GM12878 (cell line): ENCODE measurements around the gene RNLS. TPM values are rescaled to one million over a fixed set of nuclear protein-coding genes. Genes with fewer than 3 reads are reported as not detected.

Experiments used
- ATF7 ChIP-seq: fragments of 450-650 bp; IDR thresholded peaks from 2 replicates; pipeline ENCODE4 v1.6.1; 2016; ENCODE audit warnings: low read depth, mild to moderate bottlenecking
- BCL11A ChIP-seq: IDR thresholded peaks from 2 replicates; pipeline ENCODE4 v1.6.1; 2011; ENCODE audit warnings: low read depth, low read length
- CBFB ChIP-seq: IDR thresholded peaks from 2 replicates; pipeline ENCODE4 v1.6.1; 2016; ENCODE audit warnings: antibody characterized with exemption, low read depth
- CHD2 ChIP-seq: IDR thresholded peaks from 2 replicates; pipeline ENCODE4 v1.6.1; 2011; ENCODE audit warnings: low read depth, low read length, improper control_type of control experiment, borderline replicate concordance
- CREB1 ChIP-seq: IDR thresholded peaks from 2 replicates; pipeline ENCODE4 v1.6.1; 2012; ENCODE audit warnings: low read depth, mild to moderate bottlenecking, inconsistent platforms
- DPF2 ChIP-seq: fragments of 450-650 bp; IDR thresholded peaks from 2 replicates; pipeline ENCODE4 v1.6.1; 2017; ENCODE audit warnings: mild to moderate bottlenecking
- FOXM1 ChIP-seq: IDR thresholded peaks from 2 replicates; pipeline ENCODE4 v1.6.1; 2012; ENCODE audit warnings: low read depth, mild to moderate bottlenecking, inconsistent platforms, low read length, moderate library complexity
- IKZF1 ChIP-seq: fragments of 450-650 bp; conservative IDR thresholded peaks from 2 replicates; pipeline ENCODE4 v1.6.1; 2017; ENCODE audit warnings: antibody characterized with exemption, mild to moderate bottlenecking
- IKZF2 ChIP-seq, 2 experiments: fragments of 450-650 bp; IDR thresholded peaks; 2 replicates each; pipeline ENCODE4 v1.6.1; 2017; ENCODE audit warnings: mild to moderate bottlenecking in 2 of 2, moderate library complexity in 2 of 2
- KDM1A ChIP-seq: fragments of 200-600 bp; sonication (generic); IDR thresholded peaks from 2 replicates; pipeline ENCODE4 v1.6.1; 2016; ENCODE audit warnings: borderline replicate concordance
- MEF2B ChIP-seq: fragments of 450-650 bp; IDR thresholded peaks from 2 replicates; pipeline ENCODE4 v1.6.1; 2018; ENCODE audit warnings: mild to moderate bottlenecking, moderate library complexity; ENCODE audit not compliant: partially characterized antibody, poor library complexity, severe bottlenecking
- MTA2 ChIP-seq: fragments of 450-650 bp; IDR thresholded peaks from 2 replicates; pipeline ENCODE4 v1.6.1; 2016; ENCODE audit warnings: low read depth, mild to moderate bottlenecking, moderate library complexity
- NBN ChIP-seq: fragments of 450-650 bp; IDR thresholded peaks from 2 replicates; pipeline ENCODE4 v1.6.1; 2016
- PAX5 ChIP-seq: IDR thresholded peaks from 2 replicates; pipeline ENCODE4 v1.6.1; 2011; ENCODE audit warnings: low read depth, low read length, borderline replicate concordance
- POLR2AphosphoS5 ChIP-seq: IDR thresholded peaks from 2 replicates; pipeline ENCODE4 v1.6.1; 2011; ENCODE audit warnings: mild to moderate bottlenecking, low read length, inconsistent platforms
- POU2F2 ChIP-seq: IDR thresholded peaks from 3 replicates; pipeline ENCODE4 v1.6.1; 2011; ENCODE audit warnings: low read depth, mild to moderate bottlenecking, low read length, borderline replicate concordance
- RAD21 ChIP-seq: IDR thresholded peaks from 2 replicates; pipeline ENCODE4 v1.6.1; 2011; ENCODE audit warnings: mild to moderate bottlenecking, low read depth, low read length, moderate library complexity; ENCODE audit not compliant: insufficient read depth
- SUZ12 ChIP-seq: fragments of 200-600 bp; sonication (generic); IDR thresholded peaks from one replicate; pipeline ENCODE4 v1.6.1; 2018; ENCODE audit warnings: antibody characterized with exemption, mild to moderate bottlenecking; ENCODE audit not compliant: unreplicated experiment
- YBX1 ChIP-seq: fragments of 450-650 bp; IDR thresholded peaks from 2 replicates; pipeline ENCODE4 v1.6.1; 2016; ENCODE audit warnings: antibody characterized with exemption
- YY1 ChIP-seq: IDR thresholded peaks from 2 replicates; pipeline ENCODE4 v1.6.1; 2011; ENCODE audit warnings: low read depth, mild to moderate bottlenecking, low read length
- ZZZ3 ChIP-seq: IDR thresholded peaks from 2 replicates; pipeline ENCODE4 v1.6.1; 2011; ENCODE audit warnings: low read depth; ENCODE audit not compliant: control insufficient read depth, insufficient read length
- polyA plus RNA-seq, 11 experiments: library from polyadenylated mRNA; depleted of rRNA in 4 of 11; unstranded in 6 of 11; stranded (reverse) in 5 of 11; fragments of >200 nt; fragmentation: Nextera tagmentation in 4 of 11; fragmentation: Illumina TruSeq in 1 of 11; extraction: Ambion mirVana in 4 of 11; extraction: Trizol in 1 of 11; gene quantifications; 1 replicate in 1 of 11; 2 replicates in 10 of 11; pipeline versions ENCODE4 v1.2.1 to v1.2.3, GENCODE V29; 2011 to 2016; ENCODE audit warnings: inconsistent platforms in 2 of 11, missing spikeins in 2 of 11, low read depth in 1 of 11
- total RNA-seq, 4 experiments: library from RNA; depleted of rRNA in 3 of 4; stranded (reverse); fragments of >200 nt in 3 of 4; fragmentation: Illumina TruSeq in 1 of 4; extraction: Trizol in 1 of 4; gene quantifications; 2 replicates each; pipeline versions ENCODE4 v1.2.1 to v1.2.3, GENCODE V29; 2013 to 2021
- TF ChIP-seq, protein P1 (sequence below): fragments of 450-650 bp; IDR thresholded peaks from 2 replicates; pipeline ENCODE4 v1.6.1; 2017; ENCODE audit warnings: low read depth, mild to moderate bottlenecking, moderate library complexity
- TF ChIP-seq, protein P2 (sequence below): fragments of 450-650 bp; IDR thresholded peaks from 2 replicates; pipeline ENCODE4 v1.6.1; 2017; ENCODE audit warnings: mild to moderate bottlenecking, low read depth, inconsistent platforms; ENCODE audit not compliant: poor library complexity, severe bottlenecking
- TF ChIP-seq, protein P3 (sequence below): fragments of 450-650 bp; IDR thresholded peaks from 2 replicates; pipeline ENCODE4 v1.6.1; 2016; ENCODE audit warnings: mild to moderate bottlenecking, moderate library complexity, borderline replicate concordance

The RNLS gene
- total and polyA plus RNA-seq, 10 of the 15 experiments (the other 5 are each of a cell fraction or from before 2014, with no cell fraction given), result 3.4 to 6.7 (median 4.6) TPM

DNA sequence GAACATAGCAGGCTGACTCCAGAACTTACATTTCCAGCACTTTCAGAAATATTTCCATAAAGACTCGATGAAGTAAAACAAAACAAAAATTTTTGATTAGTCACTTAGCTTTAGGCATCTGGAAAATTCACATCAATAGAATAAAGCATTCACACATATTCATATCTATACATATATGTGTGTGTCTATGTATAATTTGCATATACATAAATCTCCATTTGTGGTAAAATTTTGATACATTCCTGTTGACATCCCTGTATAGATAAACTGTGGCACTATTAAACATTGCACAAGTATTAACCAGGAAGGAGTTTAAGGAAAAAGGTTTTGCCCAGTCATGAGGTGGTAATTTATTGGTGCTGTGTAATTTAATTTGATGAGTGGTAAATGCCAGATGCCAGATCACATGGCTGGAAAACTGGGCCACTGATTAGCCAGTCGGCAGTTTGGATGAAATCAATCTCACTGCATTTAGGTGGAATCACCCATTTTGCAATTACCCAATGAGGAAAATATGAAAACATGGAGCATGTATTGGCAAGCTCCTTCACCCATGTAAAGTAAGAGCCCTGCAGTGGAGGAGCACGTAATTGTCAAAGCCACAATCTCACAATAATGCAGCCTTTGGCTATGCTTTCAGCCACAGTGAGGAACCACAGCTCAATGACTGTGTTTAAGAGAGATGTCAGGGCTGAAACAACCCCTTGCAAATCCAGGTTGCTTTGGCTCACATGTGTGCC is 294.6 kb downstream of the RNLS start (continued):
- no peak for TF ChIP-seq SUZ12
- TF ChIP-seq PAX5, result peak; percentile 40; the same call in 1 of the 2 replicates
- TF ChIP-seq, protein P1, sequence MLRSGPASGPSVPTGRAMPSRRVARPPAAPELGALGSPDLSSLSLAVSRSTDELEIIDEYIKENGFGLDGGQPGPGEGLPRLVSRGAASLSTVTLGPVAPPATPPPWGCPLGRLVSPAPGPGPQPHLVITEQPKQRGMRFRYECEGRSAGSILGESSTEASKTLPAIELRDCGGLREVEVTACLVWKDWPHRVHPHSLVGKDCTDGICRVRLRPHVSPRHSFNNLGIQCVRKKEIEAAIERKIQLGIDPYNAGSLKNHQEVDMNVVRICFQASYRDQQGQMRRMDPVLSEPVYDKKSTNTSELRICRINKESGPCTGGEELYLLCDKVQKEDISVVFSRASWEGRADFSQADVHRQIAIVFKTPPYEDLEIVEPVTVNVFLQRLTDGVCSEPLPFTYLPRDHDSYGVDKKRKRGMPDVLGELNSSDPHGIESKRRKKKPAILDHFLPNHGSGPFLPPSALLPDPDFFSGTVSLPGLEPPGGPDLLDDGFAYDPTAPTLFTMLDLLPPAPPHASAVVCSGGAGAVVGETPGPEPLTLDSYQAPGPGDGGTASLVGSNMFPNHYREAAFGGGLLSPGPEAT, result peak; percentile 70
- no peak for TF ChIP-seq YBX1
- peak; percentile 48; the same call in 1 of the 3 replicates for TF ChIP-seq POU2F2
- peak; percentile 83 for TF ChIP-seq MTA2
- peak; percentile 73 for TF ChIP-seq BCL11A
- 0 out of 2 replicates have a peak, but pooled peaks have one; percentile 25 for TF ChIP-seq RAD21
- TF ChIP-seq, protein P2, sequence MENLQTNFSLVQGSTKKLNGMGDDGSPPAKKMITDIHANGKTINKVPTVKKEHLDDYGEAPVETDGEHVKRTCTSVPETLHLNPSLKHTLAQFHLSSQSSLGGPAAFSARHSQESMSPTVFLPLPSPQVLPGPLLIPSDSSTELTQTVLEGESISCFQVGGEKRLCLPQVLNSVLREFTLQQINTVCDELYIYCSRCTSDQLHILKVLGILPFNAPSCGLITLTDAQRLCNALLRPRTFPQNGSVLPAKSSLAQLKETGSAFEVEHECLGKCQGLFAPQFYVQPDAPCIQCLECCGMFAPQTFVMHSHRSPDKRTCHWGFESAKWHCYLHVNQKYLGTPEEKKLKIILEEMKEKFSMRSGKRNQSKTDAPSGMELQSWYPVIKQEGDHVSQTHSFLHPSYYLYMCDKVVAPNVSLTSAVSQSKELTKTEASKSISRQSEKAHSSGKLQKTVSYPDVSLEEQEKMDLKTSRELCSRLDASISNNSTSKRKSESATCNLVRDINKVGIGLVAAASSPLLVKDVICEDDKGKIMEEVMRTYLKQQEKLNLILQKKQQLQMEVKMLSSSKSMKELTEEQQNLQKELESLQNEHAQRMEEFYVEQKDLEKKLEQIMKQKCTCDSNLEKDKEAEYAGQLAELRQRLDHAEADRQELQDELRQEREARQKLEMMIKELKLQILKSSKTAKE, result peak; percentile 57
- peak; percentile 48; the same call in 1 of the 2 replicates for TF ChIP-seq YY1
- peak; percentile 66 to 82; a peak in 3 of 4 replicates for TF ChIP-seq IKZF2 (IDR thresholded peaks at IDR 0.05)
- no peak for TF ChIP-seq CHD2
- no peak for TF ChIP-seq FOXM1
- peak; percentile 77 for TF ChIP-seq ATF7
- TF ChIP-seq CREB1, result no peak
- TF ChIP-seq KDM1A, result no peak
- TF ChIP-seq CBFB, result no peak
- TF ChIP-seq NBN, result 0 out of 2 replicates have a peak, but pooled peaks have one; percentile 41
- TF ChIP-seq MEF2B, result peak; percentile 38
- TF ChIP-seq ZZZ3, result no peak
- TF ChIP-seq, protein P3, sequence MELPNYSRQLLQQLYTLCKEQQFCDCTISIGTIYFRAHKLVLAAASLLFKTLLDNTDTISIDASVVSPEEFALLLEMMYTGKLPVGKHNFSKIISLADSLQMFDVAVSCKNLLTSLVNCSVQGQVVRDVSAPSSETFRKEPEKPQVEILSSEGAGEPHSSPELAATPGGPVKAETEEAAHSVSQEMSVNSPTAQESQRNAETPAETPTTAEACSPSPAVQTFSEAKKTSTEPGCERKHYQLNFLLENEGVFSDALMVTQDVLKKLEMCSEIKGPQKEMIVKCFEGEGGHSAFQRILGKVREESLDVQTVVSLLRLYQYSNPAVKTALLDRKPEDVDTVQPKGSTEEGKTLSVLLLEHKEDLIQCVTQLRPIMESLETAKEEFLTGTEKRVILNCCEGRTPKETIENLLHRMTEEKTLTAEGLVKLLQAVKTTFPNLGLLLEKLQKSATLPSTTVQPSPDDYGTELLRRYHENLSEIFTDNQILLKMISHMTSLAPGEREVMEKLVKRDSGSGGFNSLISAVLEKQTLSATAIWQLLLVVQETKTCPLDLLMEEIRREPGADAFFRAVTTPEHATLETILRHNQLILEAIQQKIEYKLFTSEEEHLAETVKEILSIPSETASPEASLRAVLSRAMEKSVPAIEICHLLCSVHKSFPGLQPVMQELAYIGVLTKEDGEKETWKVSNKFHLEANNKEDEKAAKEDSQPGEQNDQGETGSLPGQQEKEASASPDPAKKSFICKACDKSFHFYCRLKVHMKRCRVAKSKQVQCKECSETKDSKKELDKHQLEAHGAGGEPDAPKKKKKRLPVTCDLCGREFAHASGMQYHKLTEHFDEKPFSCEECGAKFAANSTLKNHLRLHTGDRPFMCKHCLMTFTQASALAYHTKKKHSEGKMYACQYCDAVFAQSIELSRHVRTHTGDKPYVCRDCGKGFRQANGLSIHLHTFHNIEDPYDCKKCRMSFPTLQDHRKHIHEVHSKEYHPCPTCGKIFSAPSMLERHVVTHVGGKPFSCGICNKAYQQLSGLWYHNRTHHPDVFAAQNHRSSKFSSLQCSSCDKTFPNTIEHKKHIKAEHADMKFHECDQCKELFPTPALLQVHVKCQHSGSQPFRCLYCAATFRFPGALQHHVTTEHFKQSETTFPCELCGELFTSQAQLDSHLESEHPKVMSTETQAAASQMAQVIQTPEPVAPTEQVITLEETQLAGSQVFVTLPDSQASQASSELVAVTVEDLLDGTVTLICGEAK, result no peak
- TF ChIP-seq IKZF1, result peak; percentile 62; the same call in 1 of the 2 replicates
- no peak for TF ChIP-seq POLR2AphosphoS5
- peak; percentile 77 for TF ChIP-seq DPF2
